ENCODE data around the gene VAMP5.
"Not testable (repeated sequence)": the region's sequence is repeated elsewhere in the genome, so short reads cannot be mapped to it uniquely, and the experiment has no call there.

DNA sequence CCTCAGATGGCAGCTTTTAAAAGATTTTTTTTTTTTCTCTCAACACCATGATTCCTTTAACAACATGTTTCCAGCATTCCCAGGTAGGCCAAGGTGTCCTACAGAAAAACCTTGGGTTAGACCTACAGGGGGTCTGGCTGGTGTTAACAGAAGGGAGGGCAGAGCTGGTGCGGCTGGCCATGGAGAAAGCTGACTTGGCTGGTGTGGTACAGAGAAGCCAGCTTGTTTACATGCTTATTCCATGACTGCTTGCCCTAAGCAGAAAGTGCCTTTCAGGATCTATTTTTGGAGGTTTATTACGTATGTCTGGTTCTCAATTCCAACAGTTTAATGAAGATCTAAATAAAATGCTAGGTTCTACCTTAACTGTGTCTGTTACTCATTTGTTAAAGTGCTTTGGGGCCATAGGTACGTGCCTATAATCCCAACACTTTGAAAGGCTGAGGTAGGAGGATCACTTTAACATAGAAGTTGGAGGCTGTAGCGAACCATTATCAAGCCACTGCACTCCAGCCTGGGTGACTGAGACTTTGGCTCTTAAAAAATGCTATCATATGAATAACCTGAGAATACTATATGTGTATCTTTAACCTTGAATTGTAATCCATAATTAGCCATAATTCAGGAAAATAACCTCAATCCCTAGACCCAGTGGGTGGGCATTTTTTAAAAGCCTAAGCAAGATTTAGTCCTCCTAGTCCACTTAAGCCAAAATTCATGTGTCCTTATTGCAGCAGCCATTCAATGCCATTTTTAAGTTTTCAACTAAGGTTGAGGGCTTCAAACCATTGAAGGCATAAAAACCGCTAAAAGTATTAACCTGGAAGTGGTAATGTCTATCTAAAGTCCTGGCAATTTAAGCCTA, 39.1 kb upstream of the VAMP5 start:
- TF ChIP-seq POLR2A (IDR thresholded peaks at IDR 0.05; ENCODE audit: low read depth, low read length); POLR2AphosphoS5 (IDR thresholded peaks at IDR 0.05; ENCODE audit: low read depth, low read length); TAF1 (IDR thresholded peaks at IDR 0.05; ENCODE audit: borderline replicate concordance, low read depth, low read length): not testable (repeated sequence)

Data from GM12892 (cell line).